LoVo (cell line): ENCODE data around the gene EFCAB6.

Experiments used
- DNase-seq: peaks from one replicate; pipeline ENCODE4 v3.0.0-alpha.2; 2016; ENCODE audit warnings: low spot score

Gene EFCAB6

DNA sequence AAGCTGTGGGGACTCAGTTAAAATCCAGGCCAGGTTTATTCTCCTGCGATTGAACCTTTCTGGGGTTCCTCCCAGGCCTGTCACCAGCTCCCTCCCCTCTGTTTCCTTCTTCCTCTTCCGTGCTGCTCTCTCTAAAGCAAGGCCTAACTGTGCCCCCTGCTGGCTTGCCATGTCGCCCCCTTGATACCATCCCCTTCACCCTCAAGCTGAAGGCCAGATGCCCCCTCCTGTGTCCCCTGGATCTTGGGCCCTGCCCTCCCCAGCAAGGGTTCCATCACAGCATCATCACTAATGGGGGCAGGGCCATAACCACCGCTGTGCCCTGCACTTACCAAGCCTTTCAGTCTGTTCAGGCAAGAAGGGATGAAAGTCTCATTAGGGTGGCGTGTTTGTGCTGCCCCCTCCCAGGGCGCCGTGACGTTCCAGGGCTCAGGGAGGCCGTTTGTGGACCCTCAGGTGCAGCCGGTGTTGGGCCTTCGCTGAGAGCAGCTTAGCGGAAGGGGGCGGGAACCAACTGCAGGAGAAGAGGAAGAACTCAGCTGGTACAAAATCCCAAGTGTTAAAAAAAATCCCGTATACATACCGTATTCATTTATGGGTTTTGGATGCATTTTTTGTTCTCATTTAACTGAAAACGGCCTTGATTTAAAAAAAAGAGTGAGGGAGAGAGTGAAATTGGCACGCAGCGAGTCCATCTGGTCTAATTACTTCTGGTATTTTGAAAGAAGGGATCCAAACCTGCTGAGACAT is 330.4 kb downstream of the EFCAB6 start:
- DNase-seq, result no peak

DNA sequence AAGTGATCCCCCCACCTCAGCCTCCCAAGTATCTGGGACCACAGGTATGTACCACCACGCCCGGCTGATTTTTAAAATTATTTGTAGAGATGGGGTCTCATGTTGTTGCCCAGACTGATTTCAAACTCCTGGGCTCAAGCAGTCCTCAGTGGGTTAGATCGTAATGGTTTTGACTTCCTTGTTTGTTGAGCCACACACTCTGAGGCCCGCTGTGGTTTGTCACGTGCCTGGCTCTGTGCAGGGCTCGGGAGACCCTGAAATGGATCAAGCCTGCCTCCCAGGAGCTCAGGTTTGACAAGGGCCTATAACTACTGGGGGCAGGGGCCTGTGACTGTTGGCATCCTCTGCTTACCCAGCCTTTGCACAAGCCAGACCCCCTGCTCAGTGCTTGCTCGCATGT is 332.1 kb downstream of the EFCAB6 start:
- DNase-seq, result no peak

DNA sequence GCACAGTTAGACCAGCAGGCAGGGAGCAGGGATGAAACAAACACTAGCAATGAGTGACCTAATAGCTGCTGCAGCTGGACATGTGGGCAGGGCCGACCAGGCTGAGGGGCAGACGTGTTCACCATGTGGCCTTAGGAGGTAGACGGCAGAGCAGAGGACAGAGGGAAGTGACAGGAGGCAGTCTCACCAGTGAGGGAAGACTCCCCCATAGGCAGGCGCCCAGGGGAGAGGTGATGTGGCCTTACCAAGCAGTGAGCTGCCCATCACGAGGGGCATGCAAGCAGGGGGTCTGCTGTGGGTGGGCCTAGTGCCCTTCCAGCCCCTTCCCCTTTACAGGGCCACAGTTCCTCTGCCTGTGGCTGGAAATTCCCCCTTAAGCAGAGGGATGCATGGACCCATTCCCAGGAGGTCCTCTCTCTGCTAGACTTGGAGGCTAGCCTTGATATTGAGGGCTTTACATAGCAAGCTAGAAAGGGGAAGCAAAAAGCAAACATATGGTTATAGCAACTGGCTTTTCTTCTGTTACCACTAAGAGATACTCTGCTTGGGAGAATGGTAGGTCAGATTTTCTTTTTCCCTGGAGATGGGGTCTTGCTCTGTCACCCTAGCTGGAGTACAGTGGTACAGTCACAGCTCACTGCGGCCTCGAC is 332.7 kb downstream of the EFCAB6 start:
- DNase-seq, result no peak
